Right lobe of liver (tissue), 6 donors: ENCODE data around the gene BCLAF1. TPM values are rescaled to one million over a fixed set of nuclear protein-coding genes. Genes with fewer than 3 reads are reported as not detected.
A peak's percentile ranks its signal among the peaks of the same experiment; 100 is the strongest.

Experiments used
- ATAC-seq, 4 donors: fragments of 200-7000 bp; cut with Tn5 transposase; one replicate each; pipeline ENCODE4 v1.9.1; 2020; ENCODE audit warnings: mild to moderate bottlenecking in 4 of 4, moderate library complexity in 4 of 4
- DNase-seq, 3 donors: peaks; one replicate each; pipeline ENCODE4 v3.0.0-alpha.2; 2020
- H3K27ac ChIP-seq, 3 donors: fragments of 200-600 bp; one replicate each; pipeline ENCODE4 v1.8.0; 2022
- H3K27me3 ChIP-seq, 2 donors: fragments of 200-600 bp; one replicate each; pipeline ENCODE4 v1.8.0; 2022
- H3K36me3 ChIP-seq, 4 donors: fragments of 200-600 bp; sonication (generic) in 1 of 4; one replicate each; pipeline versions ENCODE4 v1.5.1 to v1.8.0; 2017 to 2022; ENCODE audit warnings: control low read depth in 1 of 4
- H3K4me1 ChIP-seq, 4 donors: fragments of 200-600 bp; sonication (generic) in 1 of 4; one replicate each; pipeline versions ENCODE4 v1.5.1 to v1.8.0; 2017 to 2022; ENCODE audit warnings: control low read depth in 1 of 4
- H3K4me3 ChIP-seq, 3 donors: fragments of 200-600 bp; one replicate each; pipeline ENCODE4 v1.8.0; 2022
- H3K9me3 ChIP-seq, 4 donors: fragments of 200-600 bp; sonication (generic) in 1 of 4; one replicate each; pipeline versions ENCODE4 v1.5.1 to v1.8.0; 2017 to 2022; ENCODE audit warnings: control low read depth in 1 of 4
- POLR2A ChIP-seq: fragments of 450-650 bp; IDR thresholded peaks from one replicate; pipeline ENCODE4 v1.6.1; 2017; ENCODE audit warnings: antibody characterized with exemption, mild to moderate bottlenecking
- WGBS: methylation state at CpG from one replicate; pipeline ENCODE4 v1.1.6; 2018; ENCODE audit warnings: low coverage, low lambda C conversion rate; ENCODE audit not compliant: insufficient coverage; ENCODE audit errors: missing lambda C conversion rate; 5-methylcytosine and 5-hydroxymethylcytosine counted together
- intact Hi-C, 2 donors: fragments of 100-400 bp; cut with DNase I; formaldehyde crosslinking; loops; one replicate each; pipeline versions ENCODE4 v1.11.2 to v1.14.1; 2022
- total RNA-seq, 6 experiments: library from RNA; depleted of rRNA in 2 of 6; stranded (reverse); fragments of >200 nt in 2 of 6; fragmentation: NEBNext Ultra II Directional in 3 of 6; extraction: Animal tissue kit (Norgen Biotek cat#: 25700) in 3 of 6; gene quantifications; one replicate each; pipeline versions ENCODE4 v1.1.0 to v1.2.4, GENCODE V29; 2016 to 2023
- TF ChIP-seq, protein P1 (sequence below), 4 donors: fragments of 200-600 bp in 3 of 4; fragments of 450-650 bp in 1 of 4; IDR thresholded peaks; one replicate each; pipeline versions ENCODE4 v1.5.1 to v1.8.0; 2016 to 2022; ENCODE audit warnings: antibody characterized with exemption in 4 of 4, mild to moderate bottlenecking in 2 of 4
- donor health status: DM: no; HTN: yes; CAD: no.
- donor health status: DM: no; HTN: no; CAD: no.
- donor health status: DM: no; HTN: no; CAD: no.
- donor health status: DM: no; HTN: yes; CAD: no.
- donor health status: DM: no; HTN: yes; CAD: no.

BCLAF1 gene
- total RNA-seq, 6 experiments from 2014 or later = 30.5 to 57.2 (median 40.6) TPM

- Histone ChIP-seq H3K9me3 (no peaks in the 10 kb centered on the region), H3K36me3 (no peaks in the 10 kb centered on the region), H3K4me1 (no peaks in the 10 kb centered on the region), H3K4me3 (no peak overlapping the region), H3K27me3 (no peaks in the 10 kb centered on the region), H3K27ac (no peak overlapping the region)
- intact Hi-C loops = no loop called here
- no peak for TF ChIP-seq POLR2A
- TF ChIP-seq, protein P1, sequence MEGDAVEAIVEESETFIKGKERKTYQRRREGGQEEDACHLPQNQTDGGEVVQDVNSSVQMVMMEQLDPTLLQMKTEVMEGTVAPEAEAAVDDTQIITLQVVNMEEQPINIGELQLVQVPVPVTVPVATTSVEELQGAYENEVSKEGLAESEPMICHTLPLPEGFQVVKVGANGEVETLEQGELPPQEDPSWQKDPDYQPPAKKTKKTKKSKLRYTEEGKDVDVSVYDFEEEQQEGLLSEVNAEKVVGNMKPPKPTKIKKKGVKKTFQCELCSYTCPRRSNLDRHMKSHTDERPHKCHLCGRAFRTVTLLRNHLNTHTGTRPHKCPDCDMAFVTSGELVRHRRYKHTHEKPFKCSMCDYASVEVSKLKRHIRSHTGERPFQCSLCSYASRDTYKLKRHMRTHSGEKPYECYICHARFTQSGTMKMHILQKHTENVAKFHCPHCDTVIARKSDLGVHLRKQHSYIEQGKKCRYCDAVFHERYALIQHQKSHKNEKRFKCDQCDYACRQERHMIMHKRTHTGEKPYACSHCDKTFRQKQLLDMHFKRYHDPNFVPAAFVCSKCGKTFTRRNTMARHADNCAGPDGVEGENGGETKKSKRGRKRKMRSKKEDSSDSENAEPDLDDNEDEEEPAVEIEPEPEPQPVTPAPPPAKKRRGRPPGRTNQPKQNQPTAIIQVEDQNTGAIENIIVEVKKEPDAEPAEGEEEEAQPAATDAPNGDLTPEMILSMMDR (IDR thresholded peaks at IDR 0.05) = no peak
- no peak for DNase-seq
- ATAC-seq = peak in 2 of 4 donors; percentile 9 to 11
- 87% methylated on average over 10 of the region's 12 CpGs for WGBS
Observed at GRCh38 chr6:136335736-136336363, 46.2 kb upstream of the BCLAF1 start.

DNA sequence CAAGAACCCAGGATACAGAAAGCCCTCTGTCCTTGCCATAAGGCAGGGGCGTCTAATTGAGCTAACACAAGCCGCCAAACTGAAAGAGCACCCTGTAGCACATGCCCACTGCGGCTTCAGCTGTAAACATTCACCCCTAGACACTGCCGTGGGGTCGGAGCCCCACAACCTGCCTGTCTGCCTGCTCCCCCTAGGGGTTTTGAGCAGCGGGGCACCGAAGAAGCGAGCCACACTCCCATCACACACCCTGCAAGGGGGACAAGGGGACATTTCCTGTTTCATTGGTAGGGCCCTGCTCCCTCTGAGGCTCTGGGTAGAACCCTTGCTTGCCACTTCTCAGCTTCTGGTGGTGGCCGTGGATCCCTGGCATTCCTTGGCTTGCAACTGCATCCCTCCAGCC is 45.2 kb upstream of the BCLAF1 start:
- intact Hi-C loops = no loop called here
- DNase-seq (no peak), ATAC-seq (peak in 1 of 4 donors; percentile 13)
- TF ChIP-seq, protein P1 (IDR thresholded peaks at IDR 0.05) = no peak
- no peak for TF ChIP-seq POLR2A
- H3K4me1 ChIP-seq = no peaks in the 10 kb centered on the region
- no peak overlapping the region for H3K27ac ChIP-seq
- no peaks in the 10 kb centered on the region for H3K9me3 ChIP-seq
- 70% methylated on average over 6 of the region's 9 CpGs for WGBS
- H3K27me3 ChIP-seq = no peaks in the 10 kb centered on the region
- H3K36me3 ChIP-seq = no peaks in the 10 kb centered on the region
- H3K4me3 ChIP-seq = no peak overlapping the region

DNA sequence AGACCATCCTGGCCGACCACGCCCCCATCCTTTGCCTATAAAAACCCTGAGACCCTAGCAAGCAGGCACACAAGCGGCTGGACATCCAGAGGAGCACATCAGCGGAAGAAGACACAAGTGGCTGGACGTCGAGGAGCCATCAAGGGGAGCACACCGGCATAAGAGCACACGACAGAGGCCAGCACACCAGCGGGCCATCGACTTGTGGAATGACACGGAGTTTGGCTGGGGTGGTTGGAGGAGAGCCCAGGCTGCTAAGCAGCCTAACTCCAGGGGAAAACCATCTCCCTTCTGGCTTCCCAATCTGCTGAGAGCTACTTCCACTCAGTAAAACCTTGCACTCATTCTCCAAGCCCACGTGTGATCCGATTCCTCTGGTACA is 44.8 kb upstream of the BCLAF1 start:
- no peaks in the 10 kb centered on the region for H3K9me3 ChIP-seq
- intact Hi-C loops = no loop called here
- DNase-seq (no peak), ATAC-seq (peak in 1 of 4 donors; percentile 19)
- no peak overlapping the region for H3K27ac ChIP-seq
- H3K27me3 ChIP-seq = no peaks in the 10 kb centered on the region
- no peak for TF ChIP-seq POLR2A
- TF ChIP-seq, protein P1 (IDR thresholded peaks at IDR 0.05) = no peak
- H3K4me3 ChIP-seq = no peak overlapping the region
- no peaks in the 10 kb centered on the region for H3K4me1 ChIP-seq
- WGBS = no CpG with 5 or more reads among the region's 13 CpGs
- no peaks in the 10 kb centered on the region for H3K36me3 ChIP-seq

GRCh38 chr6:136333824-136334464 is 44.3 kb upstream of the BCLAF1 start:
- TF ChIP-seq POLR2A = no peak
- TF ChIP-seq, protein P1 (IDR thresholded peaks at IDR 0.05) = no peak
- DNase-seq (peak in 1 of 3 donors; percentile 25), ATAC-seq (no peak)
- no peak overlapping the region for H3K27ac ChIP-seq
- no peaks in the 10 kb centered on the region for H3K9me3 ChIP-seq
- H3K4me1 ChIP-seq = no peaks in the 10 kb centered on the region
- H3K4me3 ChIP-seq = no peak overlapping the region
- H3K36me3 ChIP-seq = no peaks in the 10 kb centered on the region
- 82% methylated on average over 10 of the region's 11 CpGs for WGBS
- intact Hi-C loops = no loop called here
- no peaks in the 10 kb centered on the region for H3K27me3 ChIP-seq
